Measurements from ENCODE around the gene EIF4G3. TPM values are rescaled to one million over a fixed set of nuclear protein-coding genes. Genes with fewer than 3 reads are reported as not detected.

EIF4G3 gene
- total and polyA plus RNA-seq, 2 donors: 17.0 to 22.1 TPM

GRCh38 chr1:21123287-21123948 is 53.3 kb downstream of the EIF4G3 start:
- no peak for DNase-seq (ENCODE audit: low read depth in 6 of 9, low spot score in 9 of 9)
- Histone ChIP-seq H3K4me3 (ENCODE audit: low read length in 2 of 2) (no peak overlapping the region), H3K9me3 (ENCODE audit: control insufficient read depth in 2 of 2, insufficient read depth in 1 of 2, low read length in 1 of 2) (no peaks in the 10 kb centered on the region), H3K4me1 (ENCODE audit: control insufficient read depth in 2 of 2, insufficient read depth in 2 of 2, low read length in 2 of 2) (no peaks in the 10 kb centered on the region), H3K27me3 (ENCODE audit: control insufficient read depth in 2 of 2, insufficient read depth in 1 of 2, low read length in 1 of 2) (no peaks in the 10 kb centered on the region), H3K36me3 (ENCODE audit: control insufficient read depth in 2 of 2, insufficient read depth in 2 of 2, low read length in 1 of 2) (peaks cover 0 to 3% of the 10 kb centered on the region in 2 donors), H3K27ac (ENCODE audit: low read depth in 1 of 2, low read length in 1 of 2) (no peak overlapping the region)
- WGBS: 73% methylated on average over 6 of the region's 6 CpGs

GRCh38 chr1:21121764-21122471 is 54.8 kb downstream of the EIF4G3 start:
- H3K4me1 ChIP-seq (ENCODE audit: control insufficient read depth in 2 of 2, insufficient read depth in 2 of 2, low read length in 2 of 2): no peaks in the 10 kb centered on the region
- no peak overlapping the region for H3K4me3 ChIP-seq (ENCODE audit: low read length in 2 of 2)
- DNase-seq (ENCODE audit: low read depth in 6 of 9, low spot score in 9 of 9): no peak
- no peak overlapping the region for H3K27ac ChIP-seq (ENCODE audit: low read depth in 1 of 2, low read length in 1 of 2)
- H3K9me3 ChIP-seq (ENCODE audit: control insufficient read depth in 2 of 2, insufficient read depth in 1 of 2, low read length in 1 of 2): no peaks in the 10 kb centered on the region
- H3K36me3 ChIP-seq (ENCODE audit: control insufficient read depth in 2 of 2, insufficient read depth in 2 of 2, low read length in 1 of 2): peaks cover 0 to 3% of the 10 kb centered on the region in 2 donors
- WGBS: 97% methylated on average over 4 of the region's 4 CpGs
- H3K27me3 ChIP-seq (ENCODE audit: control insufficient read depth in 2 of 2, insufficient read depth in 1 of 2, low read length in 1 of 2): no peaks in the 10 kb centered on the region

- no peak overlapping the region for H3K4me3 ChIP-seq (ENCODE audit: low read length in 2 of 2)
- no peaks in the 10 kb centered on the region for H3K4me1 ChIP-seq (ENCODE audit: control insufficient read depth in 2 of 2, insufficient read depth in 2 of 2, low read length in 2 of 2)
- no peak overlapping the region for H3K27ac ChIP-seq (ENCODE audit: low read depth in 1 of 2, low read length in 1 of 2)
- DNase-seq (ENCODE audit: low read depth in 6 of 9, low spot score in 9 of 9): no peak
- 98% methylated on average over 6 of the region's 6 CpGs for WGBS
- no peaks in the 10 kb centered on the region for H3K27me3 ChIP-seq (ENCODE audit: control insufficient read depth in 2 of 2, insufficient read depth in 1 of 2, low read length in 1 of 2)
- no peaks in the 10 kb centered on the region for H3K9me3 ChIP-seq (ENCODE audit: control insufficient read depth in 2 of 2, insufficient read depth in 1 of 2, low read length in 1 of 2)
- H3K36me3 ChIP-seq (ENCODE audit: control insufficient read depth in 2 of 2, insufficient read depth in 2 of 2, low read length in 1 of 2): no peaks in the 10 kb centered on the region
Observed at GRCh38 chr1:21118167-21118566, 58.5 kb downstream of the EIF4G3 start.

GRCh38 chr1:21117597-21118001 is 59.1 kb downstream of the EIF4G3 start:
- Histone ChIP-seq H3K4me3 (ENCODE audit: low read length in 2 of 2) (no peak overlapping the region), H3K27me3 (ENCODE audit: control insufficient read depth in 2 of 2, insufficient read depth in 1 of 2, low read length in 1 of 2) (no peaks in the 10 kb centered on the region), H3K27ac (ENCODE audit: low read depth in 1 of 2, low read length in 1 of 2) (no peak overlapping the region), H3K36me3 (ENCODE audit: control insufficient read depth in 2 of 2, insufficient read depth in 2 of 2, low read length in 1 of 2) (no peaks in the 10 kb centered on the region), H3K4me1 (ENCODE audit: control insufficient read depth in 2 of 2, insufficient read depth in 2 of 2, low read length in 2 of 2) (no peaks in the 10 kb centered on the region), H3K9me3 (ENCODE audit: control insufficient read depth in 2 of 2, insufficient read depth in 1 of 2, low read length in 1 of 2) (no peaks in the 10 kb centered on the region)
- no peak for DNase-seq (ENCODE audit: low read depth in 6 of 9, low spot score in 9 of 9)
- 83% methylated on average over 2 of the region's 2 CpGs for WGBS

- Histone ChIP-seq H3K4me3 (ENCODE audit: low read length in 2 of 2) (no peak overlapping the region), H3K27me3 (ENCODE audit: control insufficient read depth in 2 of 2, insufficient read depth in 1 of 2, low read length in 1 of 2) (no peaks in the 10 kb centered on the region), H3K4me1 (ENCODE audit: control insufficient read depth in 2 of 2, insufficient read depth in 2 of 2, low read length in 2 of 2) (no peaks in the 10 kb centered on the region), H3K9me3 (ENCODE audit: control insufficient read depth in 2 of 2, insufficient read depth in 1 of 2, low read length in 1 of 2) (no peaks in the 10 kb centered on the region), H3K27ac (ENCODE audit: low read depth in 1 of 2, low read length in 1 of 2) (no peak overlapping the region), H3K36me3 (ENCODE audit: control insufficient read depth in 2 of 2, insufficient read depth in 2 of 2, low read length in 1 of 2) (no peaks in the 10 kb centered on the region)
- no peak for DNase-seq (ENCODE audit: low read depth in 6 of 9, low spot score in 9 of 9)
- 98% methylated on average over 1 of the region's 1 CpG for WGBS
Observed at GRCh38 chr1:21117159-21117558, 59.5 kb downstream of the EIF4G3 start.

GRCh38 chr1:21115098-21115760 is 61.5 kb downstream of the EIF4G3 start:
- no peak for DNase-seq (ENCODE audit: low read depth in 6 of 9, low spot score in 9 of 9)
- H3K36me3 ChIP-seq (ENCODE audit: control insufficient read depth in 2 of 2, insufficient read depth in 2 of 2, low read length in 1 of 2): no peaks in the 10 kb centered on the region
- WGBS: 97% methylated on average over 2 of the region's 2 CpGs
- H3K27ac ChIP-seq (ENCODE audit: low read depth in 1 of 2, low read length in 1 of 2): no peak overlapping the region
- H3K9me3 ChIP-seq (ENCODE audit: control insufficient read depth in 2 of 2, insufficient read depth in 1 of 2, low read length in 1 of 2): no peaks in the 10 kb centered on the region
- no peak overlapping the region for H3K4me3 ChIP-seq (ENCODE audit: low read length in 2 of 2)
- H3K4me1 ChIP-seq (ENCODE audit: control insufficient read depth in 2 of 2, insufficient read depth in 2 of 2, low read length in 2 of 2): no peaks in the 10 kb centered on the region
- H3K27me3 ChIP-seq (ENCODE audit: control insufficient read depth in 2 of 2, insufficient read depth in 1 of 2, low read length in 1 of 2): no peaks in the 10 kb centered on the region

GRCh38 chr1:21114431-21114830 is 62.3 kb downstream of the EIF4G3 start:
- no peaks in the 10 kb centered on the region for H3K27me3 ChIP-seq (ENCODE audit: control insufficient read depth in 2 of 2, insufficient read depth in 1 of 2, low read length in 1 of 2)
- H3K9me3 ChIP-seq (ENCODE audit: control insufficient read depth in 2 of 2, insufficient read depth in 1 of 2, low read length in 1 of 2): no peaks in the 10 kb centered on the region
- 94% methylated on average over 4 of the region's 4 CpGs for WGBS
- no peaks in the 10 kb centered on the region for H3K4me1 ChIP-seq (ENCODE audit: control insufficient read depth in 2 of 2, insufficient read depth in 2 of 2, low read length in 2 of 2)
- H3K36me3 ChIP-seq (ENCODE audit: control insufficient read depth in 2 of 2, insufficient read depth in 2 of 2, low read length in 1 of 2): no peaks in the 10 kb centered on the region
- H3K27ac ChIP-seq (ENCODE audit: low read depth in 1 of 2, low read length in 1 of 2): no peak overlapping the region
- no peak overlapping the region for H3K4me3 ChIP-seq (ENCODE audit: low read length in 2 of 2)
- no peak for DNase-seq (ENCODE audit: low read depth in 6 of 9, low spot score in 9 of 9)

GRCh38 chr1:21110163-21110562 is 66.5 kb downstream of the EIF4G3 start:
- H3K36me3 ChIP-seq (ENCODE audit: control insufficient read depth in 2 of 2, insufficient read depth in 2 of 2, low read length in 1 of 2): no peaks in the 10 kb centered on the region

GRCh38 chr1:21106709-21107108 is 70.0 kb downstream of the EIF4G3 start:
- H3K4me1 ChIP-seq (ENCODE audit: control insufficient read depth in 2 of 2, insufficient read depth in 2 of 2, low read length in 2 of 2): no peaks in the 10 kb centered on the region
- DNase-seq (ENCODE audit: low read depth in 6 of 9, low spot score in 9 of 9): no peak
- no peak overlapping the region for H3K27ac ChIP-seq (ENCODE audit: low read depth in 1 of 2, low read length in 1 of 2)
- no peaks in the 10 kb centered on the region for H3K27me3 ChIP-seq (ENCODE audit: control insufficient read depth in 2 of 2, insufficient read depth in 1 of 2, low read length in 1 of 2)
- no peak overlapping the region for H3K4me3 ChIP-seq (ENCODE audit: low read length in 2 of 2)
- whole genome bisulfite sequencing: 93% methylated on average over 2 of the region's 2 CpGs
- no peaks in the 10 kb centered on the region for H3K36me3 ChIP-seq (ENCODE audit: control insufficient read depth in 2 of 2, insufficient read depth in 2 of 2, low read length in 1 of 2)
- H3K9me3 ChIP-seq (ENCODE audit: control insufficient read depth in 2 of 2, insufficient read depth in 1 of 2, low read length in 1 of 2): no peaks in the 10 kb centered on the region

More at GRCh38 chr1:21110163-21110562, 66.5 kb downstream of the EIF4G3 start:
- no peak for DNase-seq (ENCODE audit: low read depth in 6 of 9, low spot score in 9 of 9)
- WGBS: 99% methylated on average over 11 of the region's 11 CpGs
- Histone ChIP-seq H3K9me3 (ENCODE audit: control insufficient read depth in 2 of 2, insufficient read depth in 1 of 2, low read length in 1 of 2) (no peaks in the 10 kb centered on the region), H3K4me1 (ENCODE audit: control insufficient read depth in 2 of 2, insufficient read depth in 2 of 2, low read length in 2 of 2) (no peaks in the 10 kb centered on the region), H3K27me3 (ENCODE audit: control insufficient read depth in 2 of 2, insufficient read depth in 1 of 2, low read length in 1 of 2) (no peaks in the 10 kb centered on the region), H3K27ac (ENCODE audit: low read depth in 1 of 2, low read length in 1 of 2) (no peak overlapping the region), H3K4me3 (ENCODE audit: low read length in 2 of 2) (no peak overlapping the region)
